ENCODE measurements around the gene FOXN4. TPM values are rescaled to one million over a fixed set of nuclear protein-coding genes. Genes with fewer than 3 reads are reported as not detected.

FOXN4 gene
- total RNA-seq, 2 donors from 2014 or later: 0.27 to 4.8 TPM

DNA sequence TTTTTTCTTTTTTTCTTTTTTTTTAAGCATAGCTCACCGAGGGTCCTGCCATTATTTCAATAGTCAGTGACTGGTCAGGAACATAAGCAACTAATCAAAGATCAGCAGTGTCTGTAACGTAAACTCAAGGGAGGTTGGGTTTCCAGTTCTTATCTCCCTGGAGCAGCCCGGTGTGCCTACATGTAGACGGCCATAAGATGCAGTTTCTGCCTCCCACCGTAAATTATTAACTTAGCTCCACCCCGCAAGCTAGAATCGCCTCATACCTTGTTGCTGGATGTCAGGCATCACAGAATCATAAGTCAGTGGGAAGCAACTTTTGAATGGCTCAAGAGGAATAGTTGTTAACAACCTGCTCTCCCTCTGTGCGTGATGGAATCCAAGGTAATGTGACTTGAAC, 38.5 kb upstream of the FOXN4 start, which contains the start of gene MYO1H:
MYO1H (plus strand) TSS at position 312 of the 400 bp plus-strand sequence; CDS start at position 373, 61 bp downstream.
- Histone ChIP-seq H3K4me3 (no peak within 1 kb of the TSS), H3K27ac (no peak within 1 kb of the TSS), H3K4me1 (replicated peaks) (no peaks in the 10 kb centered on the region), H3K27me3 (replicated peaks; ENCODE audit: insufficient read depth) (peaks cover 2% of the 10 kb centered on the region), H3K36me3 (no peaks in the 10 kb centered on the region), H3K9me3 (no peaks in the 10 kb centered on the region)
- intact Hi-C loops (cut with DNase I): no loop called here
- WGBS: 61% methylated on average over 8 of the region's 8 CpGs
- TF ChIP-seq CTCF (IDR thresholded peaks at IDR 0.05) (no peak), POLR2AphosphoS5 (IDR thresholded peaks at IDR 0.05) (no peak), POLR2A (IDR thresholded peaks at IDR 0.05) (no peak)
- DNase-seq (ENCODE audit: low spot score): no peak

GRCh38 chr12:109346920-109347319, 37.8 kb upstream of the FOXN4 start:
- Histone ChIP-seq H3K27ac (no peak overlapping the region), H3K9me3 (no peaks in the 10 kb centered on the region), H3K4me3 (no peak overlapping the region), H3K27me3 (replicated peaks; ENCODE audit: insufficient read depth) (no peaks in the 10 kb centered on the region), H3K36me3 (no peaks in the 10 kb centered on the region), H3K4me1 (replicated peaks) (no peaks in the 10 kb centered on the region)
- no peak for TF ChIP-seq POLR2A (IDR thresholded peaks at IDR 0.05)
- TF ChIP-seq CTCF (IDR thresholded peaks at IDR 0.05): no peak
- TF ChIP-seq POLR2AphosphoS5 (IDR thresholded peaks at IDR 0.05): no peak
- intact Hi-C loops (cut with DNase I): no loop called here
- 91% methylated on average over 3 of the region's 3 CpGs for WGBS
- no peak for DNase-seq (ENCODE audit: low spot score)

DNA sequence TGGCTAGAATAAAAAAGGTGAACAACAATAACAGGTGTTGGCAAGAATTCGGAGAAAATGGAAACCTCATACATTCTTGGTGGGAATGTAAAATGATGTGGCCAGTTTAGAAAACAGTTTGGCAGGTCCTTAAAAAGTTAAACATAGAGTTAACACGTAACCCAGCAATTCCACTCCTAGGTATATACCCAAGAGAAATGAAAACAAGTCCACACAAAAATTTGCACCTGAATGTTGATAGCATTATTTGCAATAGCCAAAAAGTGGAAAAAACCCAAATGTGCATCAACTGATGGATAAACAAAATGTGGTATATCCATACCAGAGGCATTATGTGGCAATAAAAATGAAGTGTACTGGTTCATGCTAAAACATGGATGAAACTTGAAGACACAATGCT, 36.3 kb upstream of the FOXN4 start:
- H3K27me3 ChIP-seq (replicated peaks; ENCODE audit: insufficient read depth): no peaks in the 10 kb centered on the region

GRCh38 chr12:109343677-109344076, 34.6 kb upstream of the FOXN4 start:
- no peaks in the 10 kb centered on the region for H3K9me3 ChIP-seq
- TF ChIP-seq CTCF (IDR thresholded peaks at IDR 0.05) (no peak), POLR2AphosphoS5 (IDR thresholded peaks at IDR 0.05) (no peak), POLR2A (IDR thresholded peaks at IDR 0.05) (no peak)
- H3K36me3 ChIP-seq: no peaks in the 10 kb centered on the region
- H3K4me1 ChIP-seq (replicated peaks): no peaks in the 10 kb centered on the region
- WGBS: 50% methylated on average over 2 of the region's 2 CpGs
- no peaks in the 10 kb centered on the region for H3K27me3 ChIP-seq (replicated peaks; ENCODE audit: insufficient read depth)
- no peak for DNase-seq (ENCODE audit: low spot score)
- H3K27ac ChIP-seq: no peak overlapping the region
- no peak overlapping the region for H3K4me3 ChIP-seq
- intact Hi-C loops (cut with DNase I): no loop called here

More for the DNA sequence above, 36.3 kb upstream of the FOXN4 start:
- Histone ChIP-seq H3K36me3 (no peaks in the 10 kb centered on the region), H3K4me1 (replicated peaks) (no peaks in the 10 kb centered on the region), H3K9me3 (no peaks in the 10 kb centered on the region), H3K4me3 (no peak overlapping the region), H3K27ac (no peak overlapping the region)
- TF ChIP-seq POLR2A (IDR thresholded peaks at IDR 0.05) (no peak), CTCF (IDR thresholded peaks at IDR 0.05) (no peak), POLR2AphosphoS5 (IDR thresholded peaks at IDR 0.05) (no peak)
- intact Hi-C loops (cut with DNase I): no loop called here
- 90% methylated on average over 2 of the region's 2 CpGs for WGBS
- DNase-seq (ENCODE audit: low spot score): no peak

DNA sequence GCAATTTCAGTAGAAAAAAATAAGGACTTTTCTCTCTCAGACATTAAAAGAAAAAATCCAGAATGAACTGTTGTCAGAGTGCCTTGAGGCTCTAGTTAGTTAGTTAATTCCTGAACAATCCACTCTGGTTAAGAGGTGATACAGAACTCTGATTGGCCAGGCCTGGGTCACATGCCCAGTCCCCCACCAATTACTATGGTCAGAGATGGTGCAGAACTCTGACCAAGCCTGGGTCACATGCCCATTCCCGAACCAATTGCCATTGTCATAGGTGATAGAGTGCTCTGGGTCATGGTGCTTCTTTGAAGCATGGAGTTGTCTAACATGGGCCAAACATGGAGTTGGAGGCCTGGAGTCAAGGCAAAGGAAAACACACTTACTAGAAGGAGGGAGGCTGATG, 27.5 kb upstream of the FOXN4 start:
- H3K9me3 ChIP-seq: no peaks in the 10 kb centered on the region
- H3K4me1 ChIP-seq (replicated peaks): no peaks in the 10 kb centered on the region
- H3K27me3 ChIP-seq (replicated peaks; ENCODE audit: insufficient read depth): no peaks in the 10 kb centered on the region
- H3K4me3 ChIP-seq: no peak overlapping the region
- DNase-seq (ENCODE audit: low spot score): no peak
- 92% methylated on average over 1 of the region's 1 CpG for WGBS
- TF ChIP-seq CTCF (IDR thresholded peaks at IDR 0.05) (no peak), POLR2AphosphoS5 (IDR thresholded peaks at IDR 0.05) (no peak), POLR2A (IDR thresholded peaks at IDR 0.05) (no peak)
- intact Hi-C loops (cut with DNase I): no loop called here
- no peak overlapping the region for H3K27ac ChIP-seq
- no peaks in the 10 kb centered on the region for H3K36me3 ChIP-seq
